Dermis microvascular lymphatic vessel endothelial cell (primary cell): ENCODE data around the gene CEACAM6. TPM values are rescaled to one million over a fixed set of nuclear protein-coding genes. Genes with fewer than 3 reads are reported as not detected.
"Not testable (repeated sequence)": the region's sequence is repeated elsewhere in the genome, so short reads cannot be mapped to it uniquely, and the experiment has no call there.

Experiments
- DNase-seq, 2 donors: peaks; one replicate each; pipeline versions ENCODE4 v3.0.0 to v3.0.0-alpha.2; 2010; ENCODE audit warnings: low read depth in 2 of 2
- total RNA-seq: library from RNA; depleted of rRNA; stranded (reverse); fragments of >200 nt; gene quantifications from 2 replicates; pipeline ENCODE4 v1.2.1, GENCODE V29; 2014

Gene CEACAM6
- total RNA-seq, 1 donor from 2014 or later, result not detected

DNA sequence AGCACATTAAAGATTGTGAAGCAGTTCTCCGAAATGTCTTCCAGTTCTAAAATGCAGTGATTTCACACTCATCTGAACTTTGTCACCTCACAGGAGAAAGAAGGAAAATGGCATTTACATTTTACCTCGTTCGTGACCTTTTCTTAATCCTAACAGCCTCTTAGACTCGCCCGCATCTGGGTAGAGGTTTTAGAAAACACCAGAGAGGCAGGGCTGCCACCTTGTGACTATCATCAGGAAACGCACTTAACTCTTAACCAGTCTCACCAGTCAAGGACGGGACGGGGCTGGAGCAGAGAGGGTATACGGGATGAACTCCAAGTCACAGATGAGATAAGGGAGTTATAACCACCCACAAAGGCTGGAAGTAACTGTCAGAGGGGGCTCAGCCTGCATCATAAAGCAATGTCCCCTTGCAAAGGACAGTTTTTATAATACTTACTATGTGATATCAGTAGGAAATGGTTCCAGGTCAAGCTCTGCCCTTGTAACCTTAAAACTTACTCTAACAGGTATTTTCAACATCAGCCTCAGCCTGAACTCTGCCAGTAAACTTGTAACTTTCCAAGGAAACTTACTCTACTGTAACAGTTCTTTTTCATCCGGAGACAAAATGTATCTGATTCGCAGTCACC, 8.6 kb upstream of the CEACAM6 start:
- DNase-seq, result peak; percentile 5 to 54

- DNase-seq, result no peak
Measured at GRCh38 chr19:41748012-41748411, 7.3 kb upstream of the CEACAM6 start.

DNA sequence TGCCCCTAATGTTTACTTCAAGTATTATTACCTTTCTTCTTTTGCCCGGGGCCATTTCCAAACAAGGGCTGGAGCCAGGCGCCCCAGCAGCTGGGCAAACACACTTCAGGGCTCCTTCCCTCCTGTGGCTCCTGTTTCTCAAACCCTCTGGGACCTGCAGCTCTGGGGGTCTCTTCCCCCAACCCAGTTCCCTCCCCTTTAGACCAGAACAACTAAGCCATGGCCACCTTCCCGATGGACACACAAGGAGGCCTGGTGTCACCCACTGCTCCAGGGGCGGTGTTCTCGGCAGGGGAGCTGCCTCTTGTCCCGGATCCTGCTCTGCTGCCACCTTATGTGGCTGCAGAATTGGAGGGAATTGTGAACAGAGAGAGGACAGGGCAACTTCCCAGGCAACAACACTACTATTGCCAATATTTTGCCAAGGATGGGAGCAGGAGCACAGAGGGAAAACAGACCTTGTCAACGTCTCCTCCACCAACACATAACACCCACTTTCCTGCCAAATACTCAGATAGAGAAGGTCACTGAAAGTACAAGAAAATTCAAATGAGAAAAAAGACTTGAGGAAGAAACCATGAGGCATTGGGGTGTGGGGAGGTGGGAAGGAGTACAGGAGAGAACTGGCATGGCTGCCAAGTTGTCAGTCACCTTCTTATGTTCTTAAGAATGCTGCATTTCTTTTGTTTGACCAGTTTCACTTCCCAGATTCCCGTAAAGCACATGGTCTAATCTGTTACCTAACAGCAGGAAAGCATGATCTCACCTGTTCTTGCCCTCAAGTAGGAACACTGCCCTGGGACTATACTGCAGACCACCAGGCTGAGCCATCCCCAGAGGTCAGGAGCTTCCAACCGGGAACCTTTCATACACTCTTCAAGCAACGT, 4.8 kb upstream of the CEACAM6 start:
- not testable (repeated sequence) for DNase-seq

DNA sequence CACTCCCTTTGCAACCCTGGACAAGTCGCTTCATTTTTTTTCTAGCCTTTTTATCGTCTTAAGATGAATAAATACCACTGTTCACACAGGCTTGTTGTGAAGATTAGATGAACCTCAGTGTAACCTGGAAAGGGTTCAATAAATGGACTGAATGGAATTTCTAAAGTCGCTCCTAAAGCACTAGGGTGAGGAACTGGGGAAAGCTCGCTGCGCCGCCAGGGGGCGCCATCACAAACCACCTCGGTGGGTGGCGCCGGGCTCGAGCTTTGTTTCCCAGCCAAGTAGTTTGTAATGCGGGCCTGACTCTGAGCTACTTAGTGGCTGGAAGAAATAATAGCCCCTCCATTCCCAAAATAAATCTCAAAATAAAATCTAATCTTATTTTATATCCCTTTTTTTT, 2.2 kb upstream of the CEACAM6 start:
- DNase-seq, result peak in 1 of 2 donors; percentile 32

- DNase-seq, result peak in 1 of 2 donors; percentile 36
Measured at GRCh38 chr19:41753936-41754529, 1.3 kb upstream of the CEACAM6 start.

DNA sequence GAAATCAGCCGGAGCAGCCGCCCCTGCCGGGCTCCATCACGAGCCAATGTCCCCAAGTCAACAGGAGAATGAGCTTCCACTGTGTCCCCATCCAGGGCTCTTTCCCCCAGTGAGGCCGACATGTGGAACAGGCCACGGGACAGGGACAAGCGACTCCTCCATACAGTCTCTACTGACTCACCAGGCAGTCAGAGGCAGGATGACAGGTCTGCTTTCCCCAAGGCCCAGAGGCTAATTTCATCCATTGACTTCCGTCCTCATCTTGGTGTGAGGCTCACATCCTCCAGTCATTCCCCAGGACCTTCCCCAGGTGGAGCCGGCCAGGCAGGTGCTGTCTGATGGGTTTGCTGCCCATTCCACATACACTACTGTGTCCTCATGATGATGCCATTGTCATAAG, 3.5 kb downstream of the CEACAM6 start:
- no peak for DNase-seq

GRCh38 chr19:41767115-41767514, 11.8 kb downstream of the CEACAM6 start:
- no peak for DNase-seq

DNA sequence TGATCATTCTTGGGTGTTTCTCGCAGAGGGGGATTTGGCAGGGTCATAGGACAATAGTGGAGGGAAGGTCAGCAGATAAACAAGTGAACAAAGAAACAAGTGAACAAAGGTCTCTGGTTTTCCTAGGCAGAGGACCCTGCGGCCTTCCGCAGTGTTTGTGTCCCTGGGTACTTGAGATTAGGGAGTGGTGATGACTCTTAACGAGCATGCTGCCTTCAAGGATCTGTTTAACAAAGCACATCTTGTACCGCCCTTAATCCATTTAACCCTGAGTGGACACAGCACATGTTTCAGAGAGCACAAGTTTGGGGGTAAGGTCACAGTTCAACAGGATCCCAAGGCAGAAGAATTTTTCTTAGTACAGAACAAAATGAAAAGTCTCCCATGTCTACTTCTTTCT, 12.8 kb downstream of the CEACAM6 start:
- not testable (repeated sequence) for DNase-seq

DNA sequence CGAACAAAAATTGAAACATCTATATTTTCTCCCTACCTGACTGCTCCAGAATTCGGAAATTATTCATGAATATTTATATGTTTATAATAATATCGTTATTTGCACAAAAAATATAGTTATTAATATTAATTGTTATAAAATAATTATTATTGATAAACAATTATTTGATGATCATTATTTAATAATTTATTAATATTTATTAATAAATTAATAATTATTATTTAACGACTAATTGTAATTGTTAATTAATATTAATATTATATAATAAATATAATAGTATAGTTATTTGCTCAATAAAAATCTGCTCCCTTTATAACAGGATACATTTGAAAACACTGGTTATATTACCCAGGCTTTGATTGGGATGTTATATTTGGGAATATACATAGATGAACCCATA, 14.3 kb downstream of the CEACAM6 start:
- DNase-seq, result no peak

GRCh38 chr19:41771410-41771809, 16.1 kb downstream of the CEACAM6 start:
- no peak for DNase-seq

GRCh38 chr19:41774515-41774980, 19.2 kb downstream of the CEACAM6 start:
- no peak for DNase-seq

DNA sequence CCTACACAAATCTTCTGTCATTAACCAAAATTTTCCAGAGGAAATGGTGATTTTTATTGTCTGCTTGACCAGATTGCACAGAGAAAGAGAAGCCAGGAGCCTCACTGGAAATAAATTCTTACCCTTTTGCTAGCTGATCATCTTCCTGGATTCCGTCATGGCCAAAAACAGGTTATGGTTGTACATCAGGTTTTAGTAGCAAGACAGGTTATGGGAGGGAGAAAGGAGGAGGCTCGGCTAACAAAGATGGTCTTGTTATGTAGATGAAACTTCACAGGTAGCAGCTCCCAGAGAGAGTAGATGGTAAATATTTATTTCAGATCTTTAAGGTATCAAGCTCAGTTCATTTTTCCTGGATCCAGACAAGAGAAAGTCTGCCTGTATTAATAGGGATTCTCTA, 21.4 kb downstream of the CEACAM6 start:
- DNase-seq, result no peak

GRCh38 chr19:41783612-41784011, 28.3 kb downstream of the CEACAM6 start:
- no peak for DNase-seq

- no peak for DNase-seq
Measured at GRCh38 chr19:41784312-41784711, 29.0 kb downstream of the CEACAM6 start.

- DNase-seq, result no peak
Measured at GRCh38 chr19:41784743-41785142, 29.4 kb downstream of the CEACAM6 start.

DNA sequence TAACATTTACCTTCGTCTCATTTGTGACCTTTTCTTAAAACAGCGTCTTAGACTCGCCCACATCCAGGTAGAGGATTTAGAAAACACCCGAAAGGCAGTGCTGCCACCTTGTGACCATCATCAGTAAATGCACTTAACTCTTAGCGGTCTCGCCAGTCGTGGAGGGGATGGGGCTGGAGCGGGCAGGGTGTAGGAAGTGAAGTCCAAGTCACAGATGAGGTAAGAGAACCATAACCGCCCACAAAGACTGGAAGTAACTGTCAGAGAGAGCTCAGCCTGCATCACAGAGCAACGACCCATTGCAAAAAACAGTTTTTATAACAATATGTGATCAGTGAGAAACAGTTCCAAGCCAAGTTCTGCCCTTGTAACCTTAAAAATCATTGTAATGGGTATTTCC, 30.3 kb downstream of the CEACAM6 start:
- peak; percentile 36 to 75 for DNase-seq

- DNase-seq, result no peak
Measured at GRCh38 chr19:41787055-41787454, 31.7 kb downstream of the CEACAM6 start.

- not testable (repeated sequence) for DNase-seq
Measured at GRCh38 chr19:41788518-41788917, 33.2 kb downstream of the CEACAM6 start.

DNA sequence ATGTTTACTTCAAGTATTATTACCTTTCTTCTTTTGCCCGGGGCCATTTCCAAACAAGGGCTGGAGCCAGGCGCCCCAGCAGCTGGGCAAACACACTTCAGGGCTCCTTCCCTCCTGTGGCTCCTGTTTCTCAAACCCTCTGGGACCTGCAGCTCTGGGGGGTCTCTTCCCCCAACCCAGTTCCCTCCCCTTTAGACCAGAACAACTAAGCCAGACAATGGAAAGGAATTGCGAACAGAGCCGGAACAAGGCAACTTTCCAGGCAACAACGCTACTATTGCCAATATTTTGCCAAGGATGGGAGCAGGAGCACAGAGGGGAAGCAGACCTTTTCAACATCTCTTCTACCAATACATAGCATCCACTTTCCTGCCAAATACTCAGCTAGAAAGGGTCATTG, 33.7 kb downstream of the CEACAM6 start:
- DNase-seq, result not testable (repeated sequence)

DNA sequence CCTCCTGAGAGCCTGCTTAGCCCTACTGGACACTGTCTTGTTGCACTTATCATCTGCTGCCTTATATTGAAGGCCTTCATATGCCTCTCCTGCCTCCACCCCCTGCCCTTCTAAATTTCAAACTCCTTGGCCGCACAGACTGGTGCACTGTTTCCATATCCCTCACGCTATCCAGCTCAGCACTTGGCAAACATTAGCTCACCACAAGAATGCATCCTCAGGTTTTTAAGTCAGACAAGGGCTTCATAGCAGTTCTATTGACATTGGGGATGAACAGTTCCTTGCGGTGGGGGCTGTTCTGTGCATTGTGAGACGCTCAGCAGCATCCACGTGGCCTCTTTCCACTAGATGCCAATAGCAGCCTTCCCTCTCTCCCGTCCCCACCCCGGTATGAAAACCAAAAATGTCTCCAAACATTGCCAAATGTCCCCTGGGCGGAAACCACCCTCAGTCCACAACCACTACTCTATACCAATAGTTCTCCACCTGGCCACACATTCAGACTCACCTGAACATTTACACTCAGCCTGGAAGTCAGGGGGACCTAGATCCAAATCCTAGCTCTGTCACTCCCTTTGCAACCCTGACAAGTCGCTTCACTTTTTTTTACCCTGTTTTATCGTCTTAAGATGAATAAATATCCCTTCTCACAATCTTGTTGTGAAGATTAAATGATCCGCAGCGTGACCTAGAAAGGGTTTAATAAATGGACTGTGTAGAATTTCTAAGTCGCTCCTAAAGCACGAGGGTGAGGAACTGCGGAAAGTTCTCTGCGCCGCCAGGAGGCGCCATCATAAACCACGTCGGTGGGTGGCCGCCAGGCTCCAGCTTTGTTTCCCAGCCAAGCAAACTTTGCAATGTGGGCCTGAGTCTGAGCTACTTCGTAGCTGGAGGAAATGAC, 37.4 kb downstream of the CEACAM6 start:
- DNase-seq, result peak; percentile 11 to 55

DNA sequence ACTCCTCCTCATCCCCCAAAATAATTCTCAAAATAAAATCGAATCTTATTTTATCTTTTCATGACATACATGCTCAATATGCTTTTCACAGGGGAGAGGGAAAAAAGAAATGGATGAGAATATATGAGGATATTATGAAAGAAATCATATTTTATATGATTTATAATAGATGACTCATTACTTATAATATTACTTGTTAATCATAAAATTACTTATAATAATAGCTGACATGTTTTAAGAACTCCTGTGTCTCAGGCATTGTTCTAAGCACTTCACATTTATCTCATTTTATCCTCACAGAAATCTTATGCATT, 38.0 kb downstream of the CEACAM6 start:
- no peak for DNase-seq
